Activated T-helper 1 cell treated with anti-CD3 and anti-CD28 coated beads, Interleukin-12 subunit alpha, Interleukin-12 subunit beta, Interleukin-2, Interleukin-4 antibody, amounts not matched to agents 30 ng/mL and 10 ng/mL and 1 ng/mL, durations not matched to agents 14 hours and 24 hours and 36 hours (primary cell): ENCODE results near the gene JAG2. TPM values are rescaled to one million over a fixed set of nuclear protein-coding genes. Genes with fewer than 3 reads are reported as not detected.

Experiments
- DNase-seq: peaks from one replicate; pipeline ENCODE4 v3.0.0; 2021; ENCODE audit warnings: low spot score
- H3K27ac Mint-ChIP-seq: one replicate; pipeline ENCODE4 v1.8.0; 2021; ENCODE audit warnings: mild to moderate bottlenecking, mixed read lengths
- H3K27me3 Mint-ChIP-seq: one replicate; pipeline ENCODE4 v1.8.0; 2022; ENCODE audit warnings: mild to moderate bottlenecking, moderate library complexity, mixed read lengths; ENCODE audit not compliant: insufficient read depth
- H3K36me3 Mint-ChIP-seq: one replicate; pipeline ENCODE4 v1.8.0; 2021; ENCODE audit warnings: low read depth, mixed read lengths
- H3K4me1 Mint-ChIP-seq: one replicate; pipeline ENCODE4 v1.8.0; 2021; ENCODE audit warnings: low read depth, mixed read lengths
- H3K4me3 Mint-ChIP-seq: one replicate; pipeline ENCODE4 v1.8.0; 2021; ENCODE audit warnings: mild to moderate bottlenecking, moderate library complexity, mixed read lengths
- H3K9me3 Mint-ChIP-seq: one replicate; pipeline ENCODE4 v1.8.0; 2021; ENCODE audit warnings: mixed read lengths
- intact Hi-C: fragments of 100-400 bp; cut with micrococcal nuclease; formaldehyde crosslinking; loops from one replicate; pipeline ENCODE4 v1.15.1; 2024
- total RNA-seq: library from RNA; stranded (reverse); gene quantifications from 2 replicates; pipeline ENCODE4 v1.2.3, GENCODE V29; 2022

Gene JAG2
- total RNA-seq, 1 donor from 2014 or later, result 7.4 TPM

GRCh38 chr14:105200641-105201040 is 32.1 kb upstream of the JAG2 start:
- Mint-ChIP-seq H3K4me3 (no peak overlapping the region), H3K9me3 (no peaks in the 10 kb centered on the region), H3K27me3 (peaks cover 9% of the 10 kb centered on the region), H3K36me3 (no peaks in the 10 kb centered on the region), H3K4me1 (peaks cover 5% of the 10 kb centered on the region), H3K27ac (no peak overlapping the region)
- no peak for DNase-seq
- intact Hi-C loops, result loop anchor here (5.0 to 10.0 kb wide), 2 partner anchors 108 to 324 kb away; partner anchors contain the start of gene TMEM121

GRCh38 chr14:105200074-105200473 is 31.5 kb upstream of the JAG2 start:
- Mint-ChIP-seq H3K9me3 (no peaks in the 10 kb centered on the region), H3K36me3 (no peaks in the 10 kb centered on the region), H3K4me3 (no peak overlapping the region), H3K4me1 (peaks cover 5% of the 10 kb centered on the region), H3K27ac (no peak overlapping the region), H3K27me3 (peaks cover 13% of the 10 kb centered on the region)
- intact Hi-C loops, result loop anchor here (5.0 to 10.0 kb wide), 2 partner anchors 108 to 325 kb away; partner anchors contain the start of gene TMEM121
- DNase-seq, result no peak

GRCh38 chr14:105199093-105199492 is 30.5 kb upstream of the JAG2 start:
- H3K4me3 Mint-ChIP-seq, result no peak overlapping the region
- intact Hi-C loops, result no loop called here
- H3K27ac Mint-ChIP-seq, result no peak overlapping the region
- H3K36me3 Mint-ChIP-seq, result no peaks in the 10 kb centered on the region
- H3K4me1 Mint-ChIP-seq, result peaks cover 12% of the 10 kb centered on the region
- H3K27me3 Mint-ChIP-seq, result peaks cover 18% of the 10 kb centered on the region
- no peak for DNase-seq
- no peaks in the 10 kb centered on the region for H3K9me3 Mint-ChIP-seq

DNA sequence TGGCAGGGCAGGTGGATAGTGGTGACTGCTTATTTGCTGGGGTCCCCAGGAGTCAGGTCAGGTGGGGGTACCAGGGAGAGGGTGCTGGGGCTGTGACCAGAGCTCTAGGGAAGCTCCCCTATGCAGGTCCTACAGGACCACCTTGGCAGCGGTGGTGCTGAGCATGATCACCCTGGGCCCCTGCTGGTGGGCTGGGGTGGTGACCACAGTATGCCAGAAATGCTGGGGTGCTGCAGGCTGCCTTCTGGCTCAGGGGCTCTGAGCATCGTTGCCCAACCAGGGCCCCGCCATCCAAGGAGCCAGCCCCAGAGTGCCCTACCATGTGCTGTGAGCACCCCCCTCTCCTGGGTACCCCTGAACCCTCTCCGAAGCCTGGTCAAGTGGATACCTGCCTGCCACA is 30.0 kb upstream of the JAG2 start:
- intact Hi-C loops, result no loop called here
- H3K4me3 Mint-ChIP-seq, result no peak overlapping the region
- no peak for DNase-seq
- no peaks in the 10 kb centered on the region for H3K36me3 Mint-ChIP-seq
- H3K27ac Mint-ChIP-seq, result no peak overlapping the region
- H3K4me1 Mint-ChIP-seq, result peaks cover 17% of the 10 kb centered on the region
- peaks cover 18% of the 10 kb centered on the region for H3K27me3 Mint-ChIP-seq
- H3K9me3 Mint-ChIP-seq, result no peaks in the 10 kb centered on the region

- Mint-ChIP-seq H3K4me1 (peaks cover 17% of the 10 kb centered on the region), H3K27me3 (peaks cover 18% of the 10 kb centered on the region), H3K36me3 (no peaks in the 10 kb centered on the region), H3K4me3 (no peak overlapping the region), H3K27ac (no peak overlapping the region), H3K9me3 (no peaks in the 10 kb centered on the region)
- intact Hi-C loops, result no loop called here
- no peak for DNase-seq
Measured at GRCh38 chr14:105197211-105197641, 28.6 kb upstream of the JAG2 start.

GRCh38 chr14:105196265-105196960 is 27.8 kb upstream of the JAG2 start:
- peaks cover 12% of the 10 kb centered on the region for H3K4me1 Mint-ChIP-seq
- no peaks in the 10 kb centered on the region for H3K9me3 Mint-ChIP-seq
- no peak overlapping the region for H3K27ac Mint-ChIP-seq
- DNase-seq, result no peak
- H3K27me3 Mint-ChIP-seq, result peaks cover 18% of the 10 kb centered on the region
- H3K4me3 Mint-ChIP-seq, result no peak overlapping the region
- H3K36me3 Mint-ChIP-seq, result no peaks in the 10 kb centered on the region
- intact Hi-C loops, result no loop called here

DNA sequence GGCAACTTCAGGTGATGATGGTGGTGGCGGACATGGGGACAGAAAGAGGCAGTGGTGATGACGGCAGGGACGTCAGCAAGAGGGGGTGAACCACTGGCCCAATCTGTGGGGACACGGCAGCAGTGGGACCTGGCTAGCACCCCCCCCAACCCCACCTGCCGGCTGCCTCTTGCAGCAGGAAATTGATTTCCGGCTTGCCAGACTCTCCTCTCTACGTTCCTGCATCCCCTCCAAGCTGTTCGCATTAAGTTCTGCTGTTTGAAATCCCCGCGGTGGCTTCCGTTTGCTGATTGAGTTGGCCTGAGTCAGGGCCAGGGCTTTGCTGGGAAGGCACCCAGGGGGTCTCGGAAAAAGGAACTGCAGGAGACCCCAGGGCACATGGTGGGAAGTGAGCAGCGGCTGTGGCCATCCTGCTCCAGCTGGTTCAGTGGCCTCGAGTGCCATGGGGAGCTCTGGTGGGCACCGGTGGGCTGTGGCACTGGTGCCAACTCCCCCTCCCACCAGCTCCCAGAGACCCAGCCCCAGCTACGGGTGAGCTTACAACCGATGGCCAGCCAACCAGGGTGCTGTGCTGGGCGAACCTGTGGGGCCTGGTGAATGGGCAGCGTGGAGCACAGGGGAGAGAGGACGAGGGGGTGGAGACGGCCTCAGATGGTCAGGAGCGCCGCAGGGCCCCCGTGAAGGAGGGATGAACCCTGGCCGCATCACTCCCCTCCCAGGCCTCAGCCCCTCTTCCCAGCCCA is 27.1 kb upstream of the JAG2 start:
- no peaks in the 10 kb centered on the region for H3K36me3 Mint-ChIP-seq
- peaks cover 12% of the 10 kb centered on the region for H3K4me1 Mint-ChIP-seq
- intact Hi-C loops, result no loop called here
- H3K27ac Mint-ChIP-seq, result no peak overlapping the region
- H3K9me3 Mint-ChIP-seq, result no peaks in the 10 kb centered on the region
- DNase-seq, result no peak
- peaks cover 19% of the 10 kb centered on the region for H3K27me3 Mint-ChIP-seq
- H3K4me3 Mint-ChIP-seq, result no peak overlapping the region

DNA sequence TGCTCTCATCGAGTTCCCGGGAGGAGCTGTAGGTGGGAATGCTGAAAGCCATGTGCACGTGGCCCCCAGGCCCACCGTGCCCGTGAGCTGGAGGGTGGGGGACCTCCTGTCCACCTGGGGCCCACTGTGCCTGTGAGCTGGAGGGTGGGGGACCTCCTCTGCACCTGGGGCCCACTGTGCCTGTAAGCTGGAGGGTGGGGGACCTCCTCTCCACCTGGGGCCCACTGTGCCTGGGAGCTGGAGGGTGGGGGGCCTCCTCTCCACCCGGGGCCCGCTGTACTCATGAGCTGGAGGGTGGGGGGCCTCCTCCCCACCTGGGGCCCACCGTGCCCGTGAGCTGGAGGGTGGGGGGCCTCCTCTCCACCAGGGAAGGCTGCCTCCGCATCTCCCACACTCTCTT is 26.5 kb upstream of the JAG2 start:
- no peak for DNase-seq
- intact Hi-C loops, result no loop called here
- H3K4me3 Mint-ChIP-seq, result no peak overlapping the region
- H3K4me1 Mint-ChIP-seq, result peaks cover 12% of the 10 kb centered on the region
- H3K9me3 Mint-ChIP-seq, result no peaks in the 10 kb centered on the region
- H3K27ac Mint-ChIP-seq, result no peak overlapping the region
- no peaks in the 10 kb centered on the region for H3K36me3 Mint-ChIP-seq
- peaks cover 19% of the 10 kb centered on the region for H3K27me3 Mint-ChIP-seq

GRCh38 chr14:105193916-105194782 is 25.6 kb upstream of the JAG2 start:
- no peak for DNase-seq
- intact Hi-C loops, result loop anchor here (5.0 kb wide), 1 partner anchor 223 kb away; the partner anchor contains the start of gene MTA1
- Mint-ChIP-seq H3K27ac (peak overlapping the region; percentile 20), H3K4me1 (peaks cover 12% of the 10 kb centered on the region), H3K9me3 (no peaks in the 10 kb centered on the region), H3K27me3 (peaks cover 25% of the 10 kb centered on the region), H3K4me3 (no peak overlapping the region), H3K36me3 (no peaks in the 10 kb centered on the region)

- no peak overlapping the region for H3K4me3 Mint-ChIP-seq
Measured at GRCh38 chr14:105192866-105193731, 24.5 kb upstream of the JAG2 start.

GRCh38 chr14:105187935-105188524 is 19.5 kb upstream of the JAG2 start:
- intact Hi-C loops, result loop anchor here (5.0 to 10.0 kb wide), 2 partner anchors 57 to 96 kb away; partner anchors contain the start of gene BTBD6
- Mint-ChIP-seq H3K9me3 (no peaks in the 10 kb centered on the region), H3K4me3 (no peak overlapping the region), H3K4me1 (no peaks in the 10 kb centered on the region), H3K27ac (no peak overlapping the region), H3K36me3 (peaks cover 1% of the 10 kb centered on the region), H3K27me3 (peaks cover 22% of the 10 kb centered on the region)
- no peak for DNase-seq

More at GRCh38 chr14:105192866-105193731, 24.5 kb upstream of the JAG2 start:
- peaks cover 25% of the 10 kb centered on the region for H3K27me3 Mint-ChIP-seq
- H3K27ac Mint-ChIP-seq, result no peak overlapping the region
- peaks cover 12% of the 10 kb centered on the region for H3K4me1 Mint-ChIP-seq
- DNase-seq, result no peak
- intact Hi-C loops, result loop anchor here (5.0 kb wide), 1 partner anchor 224 kb away; the partner anchor contains the start of gene MTA1
- peaks cover 1% of the 10 kb centered on the region for H3K36me3 Mint-ChIP-seq
- no peaks in the 10 kb centered on the region for H3K9me3 Mint-ChIP-seq
